GM12801 (cell line): ENCODE measurements around the gene SSR4.

Experiments used
- TF ChIP-seq, protein P1 (sequence below): IDR thresholded peaks from one replicate; pipeline ENCODE4 v1.5.1; 2011; ENCODE audit warnings: control low read depth; ENCODE audit not compliant: insufficient read length; ENCODE audit errors: extremely low read depth

SSR4 gene

DNA sequence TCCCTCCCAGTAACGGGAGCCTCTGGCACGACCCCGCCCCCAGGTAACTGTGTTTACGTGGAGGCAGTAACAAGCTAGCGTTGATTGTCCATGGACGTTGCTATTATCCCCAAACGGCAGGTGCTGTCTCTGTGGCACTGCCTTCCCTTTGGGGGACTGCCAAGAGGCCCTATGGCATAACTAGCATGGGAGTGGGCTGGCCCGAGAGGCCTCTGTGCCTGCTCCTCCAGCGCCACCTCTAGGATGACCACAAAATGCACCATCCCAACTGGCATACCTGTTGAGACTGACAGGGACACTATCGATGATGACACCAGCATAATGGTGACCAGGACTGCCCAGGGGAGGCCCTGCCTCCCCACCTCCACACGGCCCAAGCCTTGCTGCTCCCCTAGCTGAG lies 12.2 kb upstream of the SSR4 start:
- TF ChIP-seq, protein P1, sequence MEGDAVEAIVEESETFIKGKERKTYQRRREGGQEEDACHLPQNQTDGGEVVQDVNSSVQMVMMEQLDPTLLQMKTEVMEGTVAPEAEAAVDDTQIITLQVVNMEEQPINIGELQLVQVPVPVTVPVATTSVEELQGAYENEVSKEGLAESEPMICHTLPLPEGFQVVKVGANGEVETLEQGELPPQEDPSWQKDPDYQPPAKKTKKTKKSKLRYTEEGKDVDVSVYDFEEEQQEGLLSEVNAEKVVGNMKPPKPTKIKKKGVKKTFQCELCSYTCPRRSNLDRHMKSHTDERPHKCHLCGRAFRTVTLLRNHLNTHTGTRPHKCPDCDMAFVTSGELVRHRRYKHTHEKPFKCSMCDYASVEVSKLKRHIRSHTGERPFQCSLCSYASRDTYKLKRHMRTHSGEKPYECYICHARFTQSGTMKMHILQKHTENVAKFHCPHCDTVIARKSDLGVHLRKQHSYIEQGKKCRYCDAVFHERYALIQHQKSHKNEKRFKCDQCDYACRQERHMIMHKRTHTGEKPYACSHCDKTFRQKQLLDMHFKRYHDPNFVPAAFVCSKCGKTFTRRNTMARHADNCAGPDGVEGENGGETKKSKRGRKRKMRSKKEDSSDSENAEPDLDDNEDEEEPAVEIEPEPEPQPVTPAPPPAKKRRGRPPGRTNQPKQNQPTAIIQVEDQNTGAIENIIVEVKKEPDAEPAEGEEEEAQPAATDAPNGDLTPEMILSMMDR: no peak

DNA sequence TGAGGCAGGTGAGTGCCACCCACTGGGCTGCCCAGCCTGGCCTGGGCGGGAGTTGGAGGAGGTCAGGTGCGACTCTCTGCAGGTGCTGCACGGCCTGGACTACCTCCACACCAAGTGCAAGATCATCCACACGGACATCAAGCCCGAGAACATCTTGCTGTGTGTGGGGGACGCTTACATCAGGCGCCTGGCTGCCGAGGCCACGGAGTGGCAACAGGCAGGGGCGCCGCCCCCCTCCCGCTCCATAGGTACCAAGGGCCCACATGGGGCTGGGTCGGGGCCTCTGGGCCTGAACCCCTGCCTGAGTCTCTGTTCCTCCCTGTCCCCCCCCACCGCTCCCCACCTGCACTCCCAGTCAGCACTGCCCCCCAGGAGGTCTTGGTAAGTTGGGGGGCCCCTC lies 11.6 kb upstream of the SSR4 start:
- TF ChIP-seq, protein P1: no peak

DNA sequence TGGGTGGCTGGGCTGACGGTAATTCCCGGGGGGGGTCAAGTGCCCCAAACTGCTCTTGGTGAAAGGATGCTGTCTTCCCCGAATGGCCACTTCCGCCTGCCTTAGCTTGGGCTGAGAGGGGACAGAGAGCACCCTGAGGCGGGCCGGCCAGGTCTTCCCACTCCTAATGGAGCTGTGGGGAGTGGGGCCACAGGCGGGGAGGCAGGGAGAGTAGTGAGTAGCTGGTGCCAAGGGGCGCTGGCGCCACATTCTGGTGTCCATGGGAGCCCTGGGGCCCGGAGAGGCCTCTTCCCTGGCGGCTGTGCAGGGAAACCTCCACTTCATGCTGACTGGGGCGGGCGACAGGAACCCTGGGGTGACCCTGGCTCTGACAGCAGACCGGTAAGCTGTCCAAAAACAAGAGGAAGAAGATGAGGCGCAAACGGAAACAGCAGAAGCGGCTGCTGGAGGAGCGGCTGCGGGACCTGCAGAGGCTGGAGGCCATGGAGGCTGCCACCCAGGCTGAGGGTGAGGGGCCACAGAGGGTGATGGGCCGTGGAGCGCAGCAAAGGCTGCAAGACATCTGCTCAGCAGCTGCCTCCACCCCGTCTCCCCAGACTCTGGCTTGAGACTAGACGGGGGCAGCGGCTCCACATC lies 11.0 kb upstream of the SSR4 start:
- TF ChIP-seq, protein P1: no peak

DNA sequence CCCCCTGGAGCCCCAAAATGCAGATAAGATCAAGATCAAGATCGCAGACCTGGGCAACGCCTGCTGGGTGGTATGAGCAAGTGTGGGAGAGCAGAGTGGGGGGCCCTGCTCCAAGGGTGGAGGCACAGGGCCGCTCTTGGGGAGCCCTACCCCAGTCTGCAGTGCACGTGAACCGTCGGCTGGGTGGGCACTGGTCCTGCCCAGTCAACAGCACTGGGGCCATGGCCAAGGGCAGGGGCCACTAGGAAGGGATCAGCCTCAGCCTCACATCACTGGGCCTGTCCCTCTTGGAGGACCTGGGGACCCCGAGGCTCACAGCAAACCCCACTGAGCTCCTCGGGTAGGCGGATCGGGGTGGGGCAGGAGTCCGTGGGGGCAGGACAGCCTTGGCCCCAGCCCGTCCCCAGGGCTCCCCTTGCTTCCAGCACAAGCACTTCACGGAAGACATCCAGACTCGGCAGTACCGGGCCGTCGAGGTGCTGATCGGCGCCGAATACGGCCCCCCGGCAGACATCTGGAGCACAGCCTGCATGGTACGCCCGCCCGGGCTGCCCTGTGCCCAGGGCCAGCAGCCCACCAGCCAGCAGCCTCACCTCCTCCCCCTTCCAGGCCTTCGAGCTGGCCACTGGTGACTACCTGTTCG lies 10.0 kb upstream of the SSR4 start:
- TF ChIP-seq, protein P1: no peak

DNA sequence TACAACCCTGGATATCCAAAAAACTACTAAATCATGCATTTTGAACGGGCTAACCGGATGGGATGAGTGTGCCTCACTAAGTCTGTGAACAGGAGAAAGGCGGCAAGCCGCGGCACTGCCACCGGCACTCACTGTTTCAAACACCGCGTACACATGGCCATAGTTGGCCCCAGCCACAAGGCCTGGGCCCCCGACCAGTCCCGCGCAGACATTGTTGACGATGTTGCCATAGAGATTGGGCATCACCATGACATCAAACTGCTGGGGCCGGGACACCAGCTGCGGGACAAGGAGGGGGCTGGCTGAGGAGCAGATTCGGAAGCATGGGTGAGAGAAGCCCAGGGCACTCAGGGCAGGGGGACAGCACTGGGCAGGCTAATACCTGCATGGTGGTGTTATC lies 7.8 kb upstream of the SSR4 start:
- TF ChIP-seq, protein P1: no peak

DNA sequence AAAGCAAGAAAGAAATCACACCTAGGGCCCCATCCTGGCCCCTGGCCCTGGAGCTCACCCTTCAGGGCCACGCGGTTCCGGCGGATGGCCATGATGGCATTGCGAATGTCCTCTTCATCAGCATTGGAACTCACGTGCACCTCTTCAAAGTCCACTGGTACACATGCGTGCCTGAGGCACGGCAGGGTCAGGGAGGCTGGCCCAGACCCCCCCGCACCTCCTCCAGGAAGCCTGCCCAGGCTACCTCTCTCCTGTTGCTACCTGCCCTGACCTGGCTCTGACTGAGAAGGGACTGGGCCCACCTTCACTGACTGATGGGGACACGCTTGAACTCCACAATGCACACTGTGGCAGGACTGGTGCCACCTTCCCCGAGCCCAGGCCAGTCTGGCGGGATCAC lies 4.8 kb upstream of the SSR4 start:
- TF ChIP-seq, protein P1: no peak

DNA sequence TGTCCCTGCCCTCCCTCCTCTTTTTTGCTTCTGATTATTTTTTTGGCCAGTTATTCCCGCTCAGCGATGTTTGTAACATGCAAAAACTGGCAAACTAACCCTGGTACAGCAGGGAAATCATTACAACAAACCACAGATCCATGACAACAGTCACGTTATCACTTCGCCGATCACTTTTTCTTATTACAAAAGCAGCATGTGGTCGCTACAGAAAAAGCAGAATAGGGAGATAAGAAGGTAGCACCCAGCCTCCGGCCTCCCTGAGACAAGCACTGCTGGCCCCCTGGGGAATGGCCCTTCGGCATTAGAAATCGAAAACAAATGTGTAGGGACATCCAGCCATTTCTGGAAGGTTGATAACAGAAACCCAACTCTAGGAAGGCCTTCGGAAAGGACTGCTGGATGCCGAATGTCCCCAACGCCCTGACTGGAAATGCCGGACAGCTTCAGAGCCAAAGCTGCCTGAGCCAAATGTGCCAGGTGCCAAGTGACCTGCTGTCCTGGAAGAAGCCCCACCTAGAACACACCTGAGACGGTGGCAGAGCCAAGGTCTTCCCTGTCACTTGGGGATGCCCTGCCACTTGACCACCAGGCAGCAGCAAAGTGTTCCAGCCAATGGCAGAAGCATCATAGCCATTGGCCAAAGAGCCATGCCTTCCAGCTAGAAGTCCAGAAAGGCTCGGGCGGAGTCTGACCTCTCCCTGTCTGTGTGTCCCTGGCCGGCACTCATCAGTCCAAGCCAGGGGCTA lies 3.2 kb upstream of the SSR4 start:
- TF ChIP-seq, protein P1: no peak
